Astrocyte (in vitro differentiated cells and primary cell): ENCODE results near the gene CCDC196.

ENCODE experiments used
- EZH2 ChIP-seq: IDR thresholded peaks from 2 replicates; pipeline ENCODE4 v1.6.1; 2012; ENCODE audit warnings: mild to moderate bottlenecking, low read length, inconsistent platforms; ENCODE audit not compliant: insufficient read depth
- TF ChIP-seq, protein P1 (sequence below): IDR thresholded peaks from 2 replicates; pipeline ENCODE4 v1.5.1; 2011; ENCODE audit warnings: low read depth, mild to moderate bottlenecking, inconsistent platforms, low read length, moderate library complexity; ENCODE audit not compliant: insufficient read depth

DNA sequence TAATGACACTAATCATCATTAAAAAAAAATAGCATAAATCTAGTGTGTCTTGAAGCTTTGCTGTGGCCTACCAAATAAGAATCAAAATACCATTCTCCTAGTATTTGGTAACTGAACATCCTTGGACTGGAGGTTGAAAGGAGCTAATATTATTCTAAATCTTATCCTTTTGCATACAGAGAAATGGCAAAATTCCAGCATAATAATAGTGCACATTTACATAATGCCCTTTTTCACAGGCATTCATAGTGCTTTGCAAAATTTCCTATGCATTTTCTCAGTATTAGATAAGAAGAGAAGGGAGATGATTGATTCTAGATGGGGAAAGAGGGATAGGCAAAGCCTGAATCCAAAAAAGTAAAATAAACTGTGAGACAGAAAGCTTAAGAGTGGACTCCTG lies 13.9 kb upstream of the CCDC196 start:
- TF ChIP-seq, protein P1, sequence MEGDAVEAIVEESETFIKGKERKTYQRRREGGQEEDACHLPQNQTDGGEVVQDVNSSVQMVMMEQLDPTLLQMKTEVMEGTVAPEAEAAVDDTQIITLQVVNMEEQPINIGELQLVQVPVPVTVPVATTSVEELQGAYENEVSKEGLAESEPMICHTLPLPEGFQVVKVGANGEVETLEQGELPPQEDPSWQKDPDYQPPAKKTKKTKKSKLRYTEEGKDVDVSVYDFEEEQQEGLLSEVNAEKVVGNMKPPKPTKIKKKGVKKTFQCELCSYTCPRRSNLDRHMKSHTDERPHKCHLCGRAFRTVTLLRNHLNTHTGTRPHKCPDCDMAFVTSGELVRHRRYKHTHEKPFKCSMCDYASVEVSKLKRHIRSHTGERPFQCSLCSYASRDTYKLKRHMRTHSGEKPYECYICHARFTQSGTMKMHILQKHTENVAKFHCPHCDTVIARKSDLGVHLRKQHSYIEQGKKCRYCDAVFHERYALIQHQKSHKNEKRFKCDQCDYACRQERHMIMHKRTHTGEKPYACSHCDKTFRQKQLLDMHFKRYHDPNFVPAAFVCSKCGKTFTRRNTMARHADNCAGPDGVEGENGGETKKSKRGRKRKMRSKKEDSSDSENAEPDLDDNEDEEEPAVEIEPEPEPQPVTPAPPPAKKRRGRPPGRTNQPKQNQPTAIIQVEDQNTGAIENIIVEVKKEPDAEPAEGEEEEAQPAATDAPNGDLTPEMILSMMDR, result no peak
- no peak for TF ChIP-seq EZH2
